HCT116 (cell line): ENCODE results near the gene JSRP1. TPM values are rescaled to one million over a fixed set of nuclear protein-coding genes. Genes with fewer than 3 reads are reported as not detected.

ENCODE experiments used
- ATAC-seq: fragments of 200-7000 bp; cut with Tn5 transposase; 2 replicates; pipeline ENCODE4 v1.9.1; 2020; ENCODE audit warnings: mild to moderate bottlenecking, moderate library complexity
- BruUV-seq: library from RNA; stranded (reverse); fragments of 400-500 nt; replicated peaks from 2 replicates; lab custom pipeline; 2021; lab: Mats Ljungman, UMichigan
- CTCF ChIA-PET: fragments of 300-600 bp; sonication (Branson Sonifier 250); formaldehyde crosslinking; loops from one replicate; lab custom pipeline; 2021; ENCODE audit warnings: antibody characterized with exemption; lab: Charles Lee
- POLR2A ChIA-PET: fragments of 300-600, 350-600 bp; sonication (Branson Sonifier 250); formaldehyde crosslinking; loops from one replicate; lab custom pipeline; 2021; ENCODE audit warnings: antibody characterized with exemption; lab: Charles Lee
- RAD21 ChIA-PET, 2 experiments: fragments of 300-600 bp; sonication (Branson Sonifier 250); formaldehyde crosslinking; loops; one replicate each; lab custom pipeline; 2023; ENCODE audit warnings: low total read pairs in 2 of 2; ENCODE audit not compliant: uncharacterized antibody in 2 of 2, unreplicated experiment in 2 of 2, low non-redundant PET in 1 of 2; lab: Charles Lee
- DNase-seq: peaks from one replicate; pipeline ENCODE4 v3.0.0-alpha.2; 2010; ENCODE audit warnings: low read depth, low spot score
- H2AFZ ChIP-seq: fragments of 200-600 bp; shearing (Covaris generic), sonication (generic); 2 replicates; pipeline ENCODE4 v1.6.1; 2017; ENCODE audit warnings: low read depth, mixed run types, mixed read lengths, antibody characterized with exemption, low read length; ENCODE audit not compliant: poor library complexity, severe bottlenecking
- H3K27ac ChIP-seq: 2 replicates; pipeline ENCODE4 v1.5.1; 2012; ENCODE audit warnings: low read depth, low read length
- H3K27me3 ChIP-seq: fragments of 200-600 bp; sonication (generic); 2 replicates; pipeline ENCODE4 v1.6.1; 2016; ENCODE audit warnings: mixed run types, low read length, mixed read lengths; ENCODE audit not compliant: insufficient read depth
- H3K36me3 ChIP-seq, 2 experiments: fragments of 200-500 bp in 1 of 2; fragments of 200-600 bp in 1 of 2; sonication (Bioruptor generic) in 1 of 2; sonication (generic) in 1 of 2; 2 replicates each; pipeline versions ENCODE4 v1.5.1 to v1.6.1; 2014 to 2016; ENCODE audit warnings: low read length in 2 of 2, inconsistent platforms in 1 of 2, mixed read lengths in 1 of 2, mixed run types in 1 of 2; ENCODE audit not compliant: insufficient read depth in 2 of 2, control insufficient read depth in 1 of 2
- H3K4me1 ChIP-seq, 2 experiments: fragments of 200-600 bp in 1 of 2; sonication (generic) in 1 of 2; 2 replicates each; pipeline versions ENCODE4 v1.5.1 to v1.6.1; 2012 to 2017; ENCODE audit warnings: low read length in 2 of 2, inconsistent platforms in 1 of 2, mild to moderate bottlenecking in 1 of 2, mixed read lengths in 1 of 2, mixed run types in 1 of 2, moderate library complexity in 1 of 2; ENCODE audit not compliant: insufficient read depth in 2 of 2, control insufficient read depth in 1 of 2
- H3K4me2 ChIP-seq: fragments of 200-600 bp; sonication (generic); 2 replicates; pipeline ENCODE4 v1.6.1; 2017; ENCODE audit warnings: mixed run types, low read length, mixed read lengths
- H3K4me3 ChIP-seq, 2 experiments: fragments of 200-600 bp in 1 of 2; sonication (generic) in 1 of 2; replicated peaks in 1 of 2; 2 replicates each; pipeline ENCODE4 v1.5.1; 2011 to 2016; ENCODE audit warnings: low read length in 2 of 2, control low read depth in 1 of 2, low read depth in 1 of 2, mild to moderate bottlenecking in 1 of 2, mixed read lengths in 1 of 2, mixed run types in 1 of 2
- H3K79me2 ChIP-seq: fragments of 200-600 bp; sonication (generic); 2 replicates; pipeline ENCODE4 v1.6.1; 2017; ENCODE audit warnings: mild to moderate bottlenecking, mixed run types, low read length, moderate library complexity, mixed read lengths; ENCODE audit not compliant: insufficient read depth
- H3K9ac ChIP-seq: fragments of 200-600 bp; sonication (generic); 2 replicates; pipeline ENCODE4 v1.6.1; 2016; ENCODE audit warnings: low read length, mixed read lengths
- H3K9me2 ChIP-seq: fragments of 200-600 bp; sonication (generic), shearing (Covaris generic); 2 replicates; pipeline ENCODE4 v1.6.1; 2017; ENCODE audit warnings: mixed run types, mild to moderate bottlenecking, moderate library complexity; ENCODE audit not compliant: insufficient read depth
- H3K9me3 ChIP-seq, 2 experiments: fragments of 200-500 bp in 1 of 2; fragments of 200-600 bp in 1 of 2; sonication (Bioruptor generic) in 1 of 2; sonication (generic) in 1 of 2; 2 replicates each; pipeline ENCODE4 v1.6.1; 2014 to 2017; ENCODE audit warnings: low read length in 2 of 2, mixed read lengths in 2 of 2, inconsistent platforms in 1 of 2, low read depth in 1 of 2, mild to moderate bottlenecking in 1 of 2, mixed run types in 1 of 2, moderate library complexity in 1 of 2; ENCODE audit not compliant: control insufficient read depth in 1 of 2, insufficient read depth in 1 of 2
- H4K20me1 ChIP-seq: fragments of 200-600 bp; sonication (generic), shearing (Covaris generic); 2 replicates; pipeline ENCODE4 v1.6.1; 2017; ENCODE audit warnings: mixed run types, mild to moderate bottlenecking, moderate library complexity; ENCODE audit not compliant: insufficient read depth
- CBX3 ChIP-seq: IDR thresholded peaks from 2 replicates; pipeline ENCODE4 v1.6.1; 2012; ENCODE audit warnings: low read depth
- EGR1 ChIP-seq: IDR thresholded peaks from 2 replicates; pipeline ENCODE4 v1.6.1; 2012; ENCODE audit warnings: low read depth
- ELF1 ChIP-seq: IDR thresholded peaks from 2 replicates; pipeline ENCODE4 v1.6.1; 2012; ENCODE audit warnings: low read depth, borderline replicate concordance
- EZH2 ChIP-seq: fragments of 200-600 bp; sonication (generic); IDR thresholded peaks from 2 replicates; pipeline ENCODE4 v1.6.1; 2017; ENCODE audit warnings: antibody characterized with exemption, mixed run types
- JUND ChIP-seq: IDR thresholded peaks from 2 replicates; pipeline ENCODE4 v1.6.1; 2012
- MAX ChIP-seq: IDR thresholded peaks from 2 replicates; pipeline ENCODE4 v1.6.1; 2012
- POLR2AphosphoS5 ChIP-seq: IDR thresholded peaks from 2 replicates; pipeline ENCODE4 v1.6.1; 2011; ENCODE audit warnings: mild to moderate bottlenecking, low read depth, low read length, moderate library complexity
- YY1 ChIP-seq: IDR thresholded peaks from 2 replicates; pipeline ENCODE4 v1.6.1; 2011; ENCODE audit warnings: low read length, low read depth, moderate library complexity, mild to moderate bottlenecking; ENCODE audit not compliant: insufficient replicate concordance; ENCODE audit errors: extremely low read depth
- intact Hi-C: fragments of 100-400 bp; cut with micrococcal nuclease; formaldehyde crosslinking; loops from 2 replicates; pipeline ENCODE4 v1.10.0; 2022
- total RNA-seq: library from RNA; stranded (reverse); gene quantifications from one replicate; pipeline ENCODE4 v1.2.1, GENCODE V29; 2021; ENCODE audit not compliant: unreplicated experiment
- TF ChIP-seq, protein P1 (sequence below): IDR thresholded peaks from 2 replicates; pipeline ENCODE4 v1.6.1; 2011; ENCODE audit warnings: mild to moderate bottlenecking, low read length, moderate library complexity; ENCODE audit not compliant: insufficient replicate concordance; ENCODE audit errors: extremely low read depth
- TF ChIP-seq, protein P2 (sequence below), 3 experiments: fragments of 200-600 bp in 1 of 3; sonication (generic) in 1 of 3; IDR thresholded peaks in 2 of 3; conservative IDR thresholded peaks in 1 of 3; 2 replicates each; pipeline ENCODE4 v1.5.1; 2012 to 2017; ENCODE audit warnings: low read depth in 2 of 3, low read length in 2 of 3, antibody characterized with exemption in 1 of 3, borderline replicate concordance in 1 of 3, control low read depth in 1 of 3, mild to moderate bottlenecking in 1 of 3, mixed read lengths in 1 of 3, mixed run types in 1 of 3, moderate library complexity in 1 of 3; ENCODE audit not compliant: insufficient read depth in 1 of 3

Gene JSRP1
- total RNA-seq, 1 experiment from 2014 or later: 0.30 TPM

- Histone ChIP-seq H2AFZ (no peak overlapping the region), H3K9me2 (no peaks in the 10 kb centered on the region), H3K4me3 (no peak overlapping the region), H3K4me1 (peaks cover 6 to 26% of the 10 kb centered on the region in 2 experiments; a peak in 3 of 4 replicates), H3K4me2 (no peak overlapping the region), H3K27ac (no peak overlapping the region; the same call in 1 of the 2 replicates), H3K9me3 (no peaks in the 10 kb centered on the region), H3K36me3 (peaks cover 46 to 91% of the 10 kb centered on the region in 2 experiments), H3K27me3 (no peaks in the 10 kb centered on the region), H3K79me2 (peaks cover 79% of the 10 kb centered on the region), H4K20me1 (peaks cover 35% of the 10 kb centered on the region; the same call in 1 of the 2 replicates), H3K9ac (no peak overlapping the region)
- no peak for TF ChIP-seq MAX
- no peak for TF ChIP-seq CBX3
- TF ChIP-seq EZH2: no peak
- TF ChIP-seq YY1: no peak
- ATAC-seq: no peak
- ChIA-PET RAD21 (no interaction called here), CTCF (no interaction called here), POLR2A (no interaction called here)
- intact Hi-C loops: loop anchor here (2.0 kb wide), 1 partner anchor 15 kb away; no protein-coding TSS in a partner anchor
- BruUV-seq: no TSS peak
- DNase-seq: no peak
Measured at GRCh38 chr19:2243274-2244124, 12.7 kb downstream of the JSRP1 start.

GRCh38 chr19:2242816-2243215 lies 13.4 kb downstream of the JSRP1 start:
- Histone ChIP-seq H3K4me3 (no peak overlapping the region), H2AFZ (no peak overlapping the region), H3K4me2 (no peak overlapping the region), H3K27me3 (no peaks in the 10 kb centered on the region), H3K36me3 (peaks cover 46 to 94% of the 10 kb centered on the region in 2 experiments), H3K27ac (no peak overlapping the region; the same call in 1 of the 2 replicates), H3K9me2 (no peaks in the 10 kb centered on the region), H4K20me1 (peaks cover 39% of the 10 kb centered on the region; the same call in 1 of the 2 replicates), H3K79me2 (peaks cover 85% of the 10 kb centered on the region), H3K4me1 (peaks cover 12 to 33% of the 10 kb centered on the region in 2 experiments; a peak in 3 of 4 replicates), H3K9ac (no peak overlapping the region), H3K9me3 (no peaks in the 10 kb centered on the region)
- DNase-seq (no peak), ATAC-seq (no peak)
- ChIA-PET CTCF (no interaction called here), RAD21 (no interaction called here), POLR2A (no interaction called here)
- intact Hi-C loops: no loop called here
- TF ChIP-seq EZH2: no peak
- TF ChIP-seq JUND: no peak
- TF ChIP-seq, protein P1, sequence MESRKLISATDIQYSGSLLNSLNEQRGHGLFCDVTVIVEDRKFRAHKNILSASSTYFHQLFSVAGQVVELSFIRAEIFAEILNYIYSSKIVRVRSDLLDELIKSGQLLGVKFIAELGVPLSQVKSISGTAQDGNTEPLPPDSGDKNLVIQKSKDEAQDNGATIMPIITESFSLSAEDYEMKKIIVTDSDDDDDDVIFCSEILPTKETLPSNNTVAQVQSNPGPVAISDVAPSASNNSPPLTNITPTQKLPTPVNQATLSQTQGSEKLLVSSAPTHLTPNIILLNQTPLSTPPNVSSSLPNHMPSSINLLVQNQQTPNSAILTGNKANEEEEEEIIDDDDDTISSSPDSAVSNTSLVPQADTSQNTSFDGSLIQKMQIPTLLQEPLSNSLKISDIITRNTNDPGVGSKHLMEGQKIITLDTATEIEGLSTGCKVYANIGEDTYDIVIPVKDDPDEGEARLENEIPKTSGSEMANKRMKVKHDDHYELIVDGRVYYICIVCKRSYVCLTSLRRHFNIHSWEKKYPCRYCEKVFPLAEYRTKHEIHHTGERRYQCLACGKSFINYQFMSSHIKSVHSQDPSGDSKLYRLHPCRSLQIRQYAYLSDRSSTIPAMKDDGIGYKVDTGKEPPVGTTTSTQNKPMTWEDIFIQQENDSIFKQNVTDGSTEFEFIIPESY: no peak
- TF ChIP-seq CBX3: no peak
- no peak for TF ChIP-seq POLR2AphosphoS5
- TF ChIP-seq ELF1: no peak
- no peak for TF ChIP-seq EGR1
- TF ChIP-seq, protein P2, sequence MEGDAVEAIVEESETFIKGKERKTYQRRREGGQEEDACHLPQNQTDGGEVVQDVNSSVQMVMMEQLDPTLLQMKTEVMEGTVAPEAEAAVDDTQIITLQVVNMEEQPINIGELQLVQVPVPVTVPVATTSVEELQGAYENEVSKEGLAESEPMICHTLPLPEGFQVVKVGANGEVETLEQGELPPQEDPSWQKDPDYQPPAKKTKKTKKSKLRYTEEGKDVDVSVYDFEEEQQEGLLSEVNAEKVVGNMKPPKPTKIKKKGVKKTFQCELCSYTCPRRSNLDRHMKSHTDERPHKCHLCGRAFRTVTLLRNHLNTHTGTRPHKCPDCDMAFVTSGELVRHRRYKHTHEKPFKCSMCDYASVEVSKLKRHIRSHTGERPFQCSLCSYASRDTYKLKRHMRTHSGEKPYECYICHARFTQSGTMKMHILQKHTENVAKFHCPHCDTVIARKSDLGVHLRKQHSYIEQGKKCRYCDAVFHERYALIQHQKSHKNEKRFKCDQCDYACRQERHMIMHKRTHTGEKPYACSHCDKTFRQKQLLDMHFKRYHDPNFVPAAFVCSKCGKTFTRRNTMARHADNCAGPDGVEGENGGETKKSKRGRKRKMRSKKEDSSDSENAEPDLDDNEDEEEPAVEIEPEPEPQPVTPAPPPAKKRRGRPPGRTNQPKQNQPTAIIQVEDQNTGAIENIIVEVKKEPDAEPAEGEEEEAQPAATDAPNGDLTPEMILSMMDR (IDR thresholded peaks at IDR 0.05 in 2 of 3, conservative IDR thresholded peaks at IDR 0.05 in 1 of 3; ENCODE audit: borderline replicate concordance in 1 of 3, insufficient read depth in 1 of 3, low read depth in 2 of 3, low read length in 2 of 3): no peak
- TF ChIP-seq YY1: no peak
- BruUV-seq: no TSS peak
